Measurements from ENCODE around the gene STIM1.

STIM1 gene

DNA sequence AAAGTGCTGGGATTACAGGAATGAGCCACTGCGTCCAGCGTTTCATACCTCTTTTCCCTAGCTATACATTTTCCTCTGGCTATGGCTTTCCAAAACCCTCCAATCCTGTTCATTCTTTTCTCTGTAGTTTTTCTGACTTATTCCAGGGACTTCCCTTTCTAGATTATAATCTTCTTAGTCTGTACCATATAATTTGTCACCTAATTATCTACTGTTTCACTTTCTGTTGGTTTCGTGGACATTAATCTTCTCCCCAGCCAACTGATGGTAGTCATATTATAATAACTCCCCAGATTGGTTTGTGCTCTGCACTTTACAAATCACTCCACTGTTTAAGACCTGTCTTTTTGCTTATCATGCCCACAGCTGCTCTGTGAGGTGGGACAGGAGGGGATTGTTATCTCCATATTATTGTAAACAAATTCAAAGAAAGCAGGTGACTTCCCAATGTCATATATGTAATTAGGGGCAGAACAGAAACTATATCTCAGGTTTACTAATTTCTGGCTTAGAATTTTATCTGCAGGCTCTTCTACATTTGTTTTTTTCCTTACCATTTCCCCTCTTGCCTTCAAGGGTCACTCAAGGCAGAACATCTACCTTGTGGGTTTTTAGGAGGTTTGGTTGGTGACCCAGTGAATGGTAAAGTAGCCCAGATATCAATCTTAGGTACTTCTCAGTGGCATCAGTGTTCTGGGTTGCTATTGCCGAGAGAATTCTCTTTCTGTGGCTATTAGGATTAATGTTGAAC, 23.9 kb downstream of the STIM1 start:
- no peak overlapping the region for H3K4me3 ChIP-seq (ENCODE audit: low read depth, low read length)
- in situ Hi-C loops (cut with HindIII; ENCODE audit: low sequenced_read_pairs): no loop called here
- no peak for TF ChIP-seq CTCF (IDR thresholded peaks at IDR 0.05; ENCODE audit: low read depth, low read length, missing control alignments)
- DNase-seq (ENCODE audit: low read depth): no peak

GRCh38 chr11:3879967-3880542, 24.6 kb downstream of the STIM1 start:
- no peak for DNase-seq (ENCODE audit: low read depth)
- in situ Hi-C loops (cut with HindIII; ENCODE audit: low sequenced_read_pairs): no loop called here
- TF ChIP-seq CTCF (IDR thresholded peaks at IDR 0.05; ENCODE audit: low read depth, low read length, missing control alignments): no peak
- no peak overlapping the region for H3K4me3 ChIP-seq (ENCODE audit: low read depth, low read length)

DNA sequence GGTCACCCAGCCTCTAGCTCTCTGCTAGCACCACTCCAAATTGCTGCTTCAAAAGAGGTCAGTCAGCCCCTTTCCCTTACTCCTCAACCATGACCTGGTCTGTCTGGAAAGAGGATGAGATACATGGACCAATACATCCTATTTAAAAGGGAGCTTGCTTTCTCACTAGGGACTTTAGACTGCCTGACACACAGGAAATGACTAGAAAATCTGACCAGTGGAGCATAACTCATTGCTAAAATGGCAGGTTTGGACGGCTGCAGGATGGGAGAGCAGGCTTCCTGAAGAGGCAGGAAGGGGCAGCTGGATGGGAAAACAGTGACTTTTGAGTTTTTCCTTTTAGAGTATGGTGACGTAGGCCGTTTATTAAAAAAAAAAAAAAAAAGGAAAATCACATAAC, 25.3 kb downstream of the STIM1 start:
- in situ Hi-C loops (cut with HindIII; ENCODE audit: low sequenced_read_pairs): no loop called here
- no peak overlapping the region for H3K4me3 ChIP-seq (ENCODE audit: low read depth, low read length)
- TF ChIP-seq CTCF (IDR thresholded peaks at IDR 0.05; ENCODE audit: low read depth, low read length, missing control alignments): no peak
- DNase-seq (ENCODE audit: low read depth): no peak

DNA sequence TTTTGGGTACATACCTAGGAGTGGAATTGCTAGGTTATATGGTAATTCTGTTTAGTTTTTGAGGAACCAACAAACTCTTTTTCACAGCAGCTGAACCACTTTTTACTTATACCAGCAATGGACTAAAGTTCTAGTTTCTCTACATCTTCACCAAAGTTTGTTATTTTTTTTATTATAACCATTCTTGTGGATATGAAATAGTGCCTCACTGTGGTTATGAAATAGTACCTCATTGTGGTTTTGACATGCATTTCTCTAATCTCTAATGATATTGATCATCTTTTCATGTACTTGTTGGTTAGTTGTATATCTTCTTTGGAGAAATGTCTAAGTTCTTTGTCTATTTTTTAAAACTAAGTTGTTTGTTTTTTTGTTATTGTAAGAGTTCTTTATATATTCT, 27.2 kb downstream of the STIM1 start:
- DNase-seq (ENCODE audit: low read depth): no peak
- in situ Hi-C loops (cut with HindIII; ENCODE audit: low sequenced_read_pairs): no loop called here
- TF ChIP-seq CTCF (IDR thresholded peaks at IDR 0.05; ENCODE audit: low read depth, low read length, missing control alignments): no peak
- no peak overlapping the region for H3K4me3 ChIP-seq (ENCODE audit: low read depth, low read length)

DNA sequence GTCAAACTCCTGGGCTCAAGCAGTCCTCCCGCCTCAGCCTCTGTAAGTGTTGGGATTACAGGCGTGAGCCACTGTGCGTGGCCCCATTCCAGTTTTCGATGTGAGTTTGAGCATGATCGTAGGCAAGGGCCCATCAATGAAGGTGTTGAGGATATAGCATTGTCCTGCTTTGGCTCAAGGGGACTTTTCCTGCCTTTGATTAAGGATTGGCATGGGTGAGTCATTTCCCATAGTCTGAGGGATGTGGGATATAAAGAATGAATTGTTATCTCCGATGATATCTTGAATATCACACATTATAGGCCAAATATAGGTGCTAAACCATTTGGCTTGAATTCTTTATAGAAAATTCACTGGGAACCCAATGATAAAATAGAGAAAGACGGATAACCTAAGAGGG, 30.4 kb downstream of the STIM1 start:
- in situ Hi-C loops (cut with HindIII; ENCODE audit: low sequenced_read_pairs): no loop called here
- no peak for DNase-seq (ENCODE audit: low read depth)
- no peak for TF ChIP-seq CTCF (IDR thresholded peaks at IDR 0.05; ENCODE audit: low read depth, low read length, missing control alignments)
- no peak overlapping the region for H3K4me3 ChIP-seq (ENCODE audit: low read depth, low read length)

DNA sequence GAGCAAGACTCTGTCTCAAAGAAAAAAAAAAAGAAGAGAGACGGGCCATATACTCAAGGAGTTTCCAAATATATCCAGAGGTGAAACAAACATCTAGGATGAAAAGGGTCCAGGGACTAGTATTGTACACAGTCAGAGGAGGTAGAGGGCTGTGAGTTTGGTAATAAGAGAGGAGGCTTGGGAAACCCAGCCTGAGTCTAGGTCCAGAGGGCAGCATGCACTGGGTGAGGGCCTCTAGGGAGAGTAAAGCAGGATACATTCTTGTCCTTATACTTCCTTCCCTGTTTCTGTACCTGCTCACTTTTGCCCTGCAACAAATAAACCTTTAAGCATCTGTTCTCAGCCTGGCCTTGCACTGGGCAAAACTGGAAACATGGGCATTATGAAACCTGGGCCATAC, 31.5 kb downstream of the STIM1 start:
- no peak for DNase-seq (ENCODE audit: low read depth)
- H3K4me3 ChIP-seq (ENCODE audit: low read depth, low read length): no peak overlapping the region
- in situ Hi-C loops (cut with HindIII; ENCODE audit: low sequenced_read_pairs): no loop called here
- no peak for TF ChIP-seq CTCF (IDR thresholded peaks at IDR 0.05; ENCODE audit: low read depth, low read length, missing control alignments)
